ENCODE results near the gene SPSB3.

GRCh38 chr16:1786242-1787055 is 4.1 kb upstream of the SPSB3 start:
- TF ChIP-seq CTCF (optimal IDR thresholded peaks at IDR 0.05 in 1 of 3, IDR thresholded peaks at IDR 0.05 in 1 of 3, conservative IDR thresholded peaks at IDR 0.05 in 1 of 3; ENCODE audit: extremely low read depth in 1 of 3, insufficient read depth in 2 of 3, low read length in 3 of 3) (no peak), EZH2 (IDR thresholded peaks at IDR 0.05; ENCODE audit: low read length) (no peak)
